Stimulated activated CD4-positive, alpha-beta T cell treated with anti-CD3 and anti-CD28 coated beads, Interleukin-15, amount 100 ng/mL, for 24 hours (primary cell): ENCODE results near the gene CASKIN1.
A peak's percentile ranks its signal among the peaks of the same experiment; 100 is the strongest.
"Not testable (repeated sequence)": the region's sequence is repeated elsewhere in the genome, so short reads cannot be mapped to it uniquely, and the experiment has no call there.

Experiments
- DNase-seq: peaks from one replicate; pipeline ENCODE4 v3.0.0-alpha.2; 2020

The CASKIN1 gene

GRCh38 chr16:2129251-2129650 lies 67.2 kb downstream of the CASKIN1 start:
- DNase-seq, result not testable (repeated sequence)

GRCh38 chr16:2127630-2128280 lies 68.7 kb downstream of the CASKIN1 start:
- peak; percentile 48 for DNase-seq
